ENCODE measurements around the gene MICAL3.
"Not testable (repeated sequence)": the region's sequence is repeated elsewhere in the genome, so short reads cannot be mapped to it uniquely, and the experiment has no call there.

MICAL3 gene

DNA sequence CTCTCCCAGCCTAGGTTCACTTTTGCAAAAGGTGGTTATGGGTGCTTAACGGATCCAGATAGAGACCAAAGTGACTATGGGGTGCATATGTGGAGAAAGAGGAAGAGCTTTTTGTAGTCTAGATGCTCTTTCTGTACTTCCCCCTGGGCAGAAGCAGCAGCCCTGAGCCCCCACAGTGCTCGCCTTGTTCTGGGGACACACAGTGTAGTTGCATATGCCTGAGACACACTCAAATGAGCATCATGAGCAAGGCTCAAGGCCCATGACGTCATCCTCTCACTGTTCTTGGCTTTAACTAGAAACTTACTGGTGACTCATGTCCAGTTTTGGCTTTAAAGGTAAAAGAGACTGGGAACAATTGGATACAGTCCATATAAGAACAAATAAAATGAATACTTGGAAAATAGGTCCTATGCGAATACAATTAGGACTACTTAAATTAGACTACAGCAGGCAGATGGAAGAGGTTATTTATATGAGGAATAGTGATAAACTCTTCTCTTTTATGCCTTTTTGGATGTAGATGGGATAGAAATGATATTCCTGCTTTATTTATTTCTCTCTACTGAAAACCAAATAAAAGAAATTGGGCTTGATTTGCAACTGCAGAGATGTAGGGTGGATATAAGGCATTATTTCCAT lies 33.3 kb upstream of the MICAL3 start:
- TF ChIP-seq CTCF (IDR thresholded peaks at IDR 0.05; ENCODE audit: low read depth, low read length) = no peak
- Histone ChIP-seq H3K9me3 (no peaks in the 10 kb centered on the region), H3K27me3 (no peaks in the 10 kb centered on the region), H3K4me3 (ENCODE audit: low read depth, low read length) (no peak overlapping the region), H3K36me3 (no peaks in the 10 kb centered on the region), H3K4me1 (peaks cover 8% of the 10 kb centered on the region)
- DNase-seq = no peak

DNA sequence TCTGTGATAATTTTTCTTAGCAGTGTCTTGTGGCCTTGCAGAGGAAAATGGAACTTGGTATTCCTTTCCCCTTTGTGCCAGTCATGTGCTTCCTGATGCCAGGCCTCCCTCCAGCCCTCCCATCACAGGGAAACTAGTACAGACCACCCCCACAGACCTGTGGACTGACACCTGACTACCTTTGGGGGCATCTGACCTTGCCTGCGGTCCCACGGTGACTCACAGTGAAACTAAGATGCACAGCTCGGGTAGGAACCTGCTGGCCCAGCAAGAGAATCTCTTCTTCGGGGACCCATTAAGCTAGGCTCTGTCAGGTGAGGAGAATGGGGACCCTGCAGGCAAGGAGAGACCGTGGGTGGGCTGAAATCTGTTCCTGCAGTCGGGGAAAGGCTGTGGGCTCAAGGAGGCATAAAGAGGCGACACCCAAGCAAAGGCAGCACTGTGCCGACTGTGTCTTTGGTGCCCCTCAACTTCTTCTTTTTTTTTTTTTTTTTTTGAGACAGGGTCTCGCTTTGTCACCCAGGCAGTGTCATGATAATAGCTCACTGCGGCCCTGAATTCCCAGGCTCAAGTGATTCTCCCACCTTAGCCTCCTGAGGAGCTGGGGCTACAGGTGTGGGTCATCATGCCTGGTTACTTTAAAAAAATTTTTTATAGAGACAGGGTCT lies 32.6 kb upstream of the MICAL3 start:
- Histone ChIP-seq H3K4me3 (ENCODE audit: low read depth, low read length) (no peak overlapping the region), H3K9me3 (no peaks in the 10 kb centered on the region), H3K27me3 (no peaks in the 10 kb centered on the region), H3K4me1 (peaks cover 8% of the 10 kb centered on the region), H3K36me3 (no peaks in the 10 kb centered on the region)
- no peak for DNase-seq
- no peak for TF ChIP-seq CTCF (IDR thresholded peaks at IDR 0.05; ENCODE audit: low read depth, low read length)

DNA sequence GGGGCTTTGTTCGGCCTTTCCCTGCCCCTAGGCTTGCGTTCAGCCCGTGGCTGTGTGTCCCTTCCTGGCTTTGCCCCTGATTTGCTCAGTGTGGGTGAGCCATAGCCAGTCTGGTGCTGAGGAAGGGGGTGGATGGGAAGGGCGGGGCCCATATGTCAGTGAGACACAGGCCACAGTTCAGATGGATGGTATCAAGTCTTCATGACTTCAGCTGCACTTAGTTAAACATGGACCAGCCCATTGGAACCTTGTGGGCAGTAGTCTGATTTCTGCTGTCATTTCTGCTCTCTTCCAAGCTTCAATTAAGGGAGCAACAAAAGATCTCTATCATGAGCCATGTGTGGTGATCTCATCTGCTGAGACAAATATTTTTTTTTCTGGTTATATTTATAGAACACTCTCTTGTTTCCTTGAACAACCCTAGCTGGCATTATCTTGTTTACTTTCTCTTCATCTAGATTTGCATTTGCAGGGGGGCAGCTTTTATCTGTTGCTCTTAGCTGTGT lies 31.9 kb upstream of the MICAL3 start:
- DNase-seq = peak; percentile 58
- H3K4me1 ChIP-seq = peaks cover 8% of the 10 kb centered on the region
- no peak overlapping the region for H3K4me3 ChIP-seq (ENCODE audit: low read depth, low read length)
- no peaks in the 10 kb centered on the region for H3K9me3 ChIP-seq
- H3K36me3 ChIP-seq = no peaks in the 10 kb centered on the region
- no peaks in the 10 kb centered on the region for H3K27me3 ChIP-seq
- TF ChIP-seq CTCF (IDR thresholded peaks at IDR 0.05; ENCODE audit: low read depth, low read length) = no peak

GRCh38 chr22:18055619-18056160 lies 31.3 kb upstream of the MICAL3 start:
- no peak for TF ChIP-seq CTCF (IDR thresholded peaks at IDR 0.05; ENCODE audit: low read depth, low read length)
- H3K36me3 ChIP-seq = no peaks in the 10 kb centered on the region
- H3K27me3 ChIP-seq = no peaks in the 10 kb centered on the region
- H3K4me1 ChIP-seq = peaks cover 8% of the 10 kb centered on the region
- H3K9me3 ChIP-seq = no peaks in the 10 kb centered on the region
- H3K4me3 ChIP-seq (ENCODE audit: low read depth, low read length) = no peak overlapping the region
- DNase-seq = no peak

DNA sequence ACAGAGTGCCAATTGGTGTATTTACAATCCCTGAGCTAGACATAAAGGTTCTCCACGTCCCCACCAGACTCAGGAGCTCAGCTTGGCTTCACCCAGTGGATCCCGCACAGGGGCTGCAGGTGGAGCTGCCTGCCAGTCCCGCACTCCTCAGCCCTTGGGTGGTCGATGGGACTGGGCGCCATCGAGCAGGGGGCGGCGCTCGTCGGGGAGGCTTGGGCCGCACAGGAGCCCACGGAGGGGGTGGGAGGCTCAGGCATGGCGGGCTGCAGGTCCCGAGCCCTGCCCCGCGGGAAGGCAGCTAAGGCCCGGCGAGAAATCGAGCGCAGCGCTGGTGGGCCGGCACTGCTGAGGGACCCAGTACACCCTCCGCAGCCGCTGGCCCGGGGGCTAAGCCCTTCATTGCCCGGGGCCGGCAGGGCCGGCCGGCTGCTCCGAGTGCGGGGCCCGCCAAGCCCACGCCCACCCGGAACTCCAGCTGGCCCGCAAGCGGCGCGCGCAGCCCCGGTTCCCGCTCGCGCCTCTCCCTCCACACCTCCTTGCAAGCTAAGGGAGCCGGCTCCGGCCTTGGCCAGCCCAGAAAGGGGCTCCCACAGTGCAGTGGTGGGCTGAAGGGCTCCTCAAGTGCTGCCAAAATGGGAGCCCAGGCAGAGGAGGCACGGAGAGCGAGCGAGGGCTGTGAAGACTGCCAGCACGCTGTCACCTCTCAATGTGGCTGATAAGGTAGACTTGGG lies 29.0 kb upstream of the MICAL3 start:
- DNase-seq; H3K4me3 ChIP-seq (ENCODE audit: low read depth, low read length); H3K36me3 ChIP-seq; H3K9me3 ChIP-seq; H3K4me1 ChIP-seq; H3K27me3 ChIP-seq: not testable (repeated sequence)

DNA sequence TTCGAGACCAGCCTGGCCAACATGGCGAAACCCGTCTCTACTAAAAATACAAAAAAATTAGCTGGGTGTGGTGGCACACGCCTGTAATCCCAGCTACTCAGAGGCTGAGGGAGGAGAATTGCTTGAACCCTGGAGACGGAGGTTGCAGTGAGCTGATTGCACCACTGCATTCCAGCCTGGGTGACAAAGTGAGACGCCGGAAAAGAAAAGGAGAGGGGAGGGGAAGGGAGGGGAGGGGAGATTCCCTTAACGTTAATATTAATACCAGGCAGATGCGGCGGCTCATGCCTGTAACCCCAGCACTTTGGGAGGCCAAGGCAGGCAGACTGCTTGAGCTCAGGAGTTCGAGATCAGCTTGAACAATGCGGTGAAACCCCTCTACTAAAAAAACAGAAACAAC lies 26.8 kb upstream of the MICAL3 start:
- not testable (repeated sequence) for H3K9me3 ChIP-seq; H3K27me3 ChIP-seq; H3K4me1 ChIP-seq; H3K36me3 ChIP-seq; H3K4me3 ChIP-seq (ENCODE audit: low read depth, low read length); DNase-seq

All from BE2C (cell line).